HFFc6 (cell line): ENCODE measurements around the gene EIPR1. TPM values are rescaled to one million over a fixed set of nuclear protein-coding genes. Genes with fewer than 3 reads are reported as not detected.

Experiments used
- DNase-seq: peaks from one replicate; pipeline ENCODE4 v3.0.0-alpha.2; 2018
- H3K27ac Mint-ChIP-seq: 2 replicates; pipeline ENCODE4 v1.8.0; 2020; ENCODE audit warnings: mild to moderate bottlenecking, mixed read lengths
- H3K27me3 Mint-ChIP-seq: 2 replicates; pipeline ENCODE4 v1.8.0; 2021; ENCODE audit warnings: mild to moderate bottlenecking, moderate library complexity, mixed read lengths; ENCODE audit not compliant: insufficient read depth
- H3K36me3 Mint-ChIP-seq: 2 replicates; pipeline ENCODE4 v1.8.0; 2021; ENCODE audit warnings: low read depth, mixed read lengths
- H3K4me1 Mint-ChIP-seq: 2 replicates; pipeline ENCODE4 v1.8.0; 2020; ENCODE audit warnings: low read depth, mixed read lengths
- H3K4me3 Mint-ChIP-seq: 2 replicates; pipeline ENCODE4 v1.8.0; 2020; ENCODE audit warnings: mild to moderate bottlenecking, moderate library complexity, mixed read lengths
- H3K9me3 Mint-ChIP-seq: 2 replicates; pipeline ENCODE4 v1.8.0; 2020; ENCODE audit warnings: mild to moderate bottlenecking, mixed read lengths
- CTCF ChIP-seq: fragments of 200-600 bp; sonication (generic); IDR thresholded peaks from 2 replicates; pipeline ENCODE4 v1.5.0; 2021; ENCODE audit warnings: antibody characterized with exemption, mild to moderate bottlenecking
- total RNA-seq, 6 experiments: library from RNA; stranded (reverse); fragmentation: NEBNext Ultra II Directional; extraction: Animal tissue kit (Norgen Biotek cat#: 25700); gene quantifications; 2 replicates in 1 of 6; 3 replicates in 5 of 6; pipeline ENCODE4 v1.2.3, GENCODE V29; 2021

The EIPR1 gene
- total RNA-seq, 6 experiments from 2014 or later: 26.6 to 30.9 (median 28.8) TPM

- Mint-ChIP-seq H3K4me1 (no peaks in the 10 kb centered on the region), H3K27ac (no peak overlapping the region), H3K27me3 (peaks cover 1% of the 10 kb centered on the region), H3K9me3 (no peaks in the 10 kb centered on the region; the same call in 1 of the 2 replicates), H3K4me3 (no peak overlapping the region), H3K36me3 (no peaks in the 10 kb centered on the region)
- no peak for DNase-seq
- TF ChIP-seq CTCF: no peak
Observed at GRCh38 chr2:3312576-3313345, 64.9 kb downstream of the EIPR1 start.

DNA sequence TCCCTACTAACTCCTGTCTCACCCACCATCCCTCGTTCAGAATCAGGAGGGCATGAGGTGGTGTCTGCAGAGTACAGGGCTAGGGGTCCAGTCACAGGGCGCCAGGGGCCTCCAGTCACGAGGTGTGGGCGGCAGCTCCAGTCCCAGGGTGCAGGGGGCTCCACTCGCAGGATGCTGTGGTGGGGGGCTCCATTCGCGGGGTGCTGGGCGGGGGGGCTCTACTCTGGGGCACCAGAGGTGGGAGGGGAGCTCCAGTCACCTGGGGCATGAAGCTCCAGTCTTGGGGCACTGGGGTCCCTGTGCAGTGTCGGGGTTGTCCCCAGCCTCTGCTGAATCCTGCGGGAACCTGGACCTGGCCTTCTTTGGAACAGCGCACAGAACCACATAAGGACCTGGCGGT lies 66.0 kb downstream of the EIPR1 start:
- Mint-ChIP-seq H3K27ac (no peak overlapping the region), H3K9me3 (no peaks in the 10 kb centered on the region; the same call in 1 of the 2 replicates), H3K4me1 (no peaks in the 10 kb centered on the region), H3K4me3 (no peak overlapping the region), H3K27me3 (peaks cover 1% of the 10 kb centered on the region), H3K36me3 (no peaks in the 10 kb centered on the region)
- no peak for TF ChIP-seq CTCF
- DNase-seq: no peak

- H3K4me3 Mint-ChIP-seq: no peak overlapping the region
- no peaks in the 10 kb centered on the region for H3K9me3 Mint-ChIP-seq
- H3K27ac Mint-ChIP-seq: no peak overlapping the region
- no peak for DNase-seq
- H3K27me3 Mint-ChIP-seq: peaks cover 1% of the 10 kb centered on the region
- no peaks in the 10 kb centered on the region; the same call in 1 of the 2 replicates for H3K36me3 Mint-ChIP-seq
- no peak for TF ChIP-seq CTCF
- H3K4me1 Mint-ChIP-seq: no peaks in the 10 kb centered on the region
Observed at GRCh38 chr2:3309496-3310355, 67.9 kb downstream of the EIPR1 start.

DNA sequence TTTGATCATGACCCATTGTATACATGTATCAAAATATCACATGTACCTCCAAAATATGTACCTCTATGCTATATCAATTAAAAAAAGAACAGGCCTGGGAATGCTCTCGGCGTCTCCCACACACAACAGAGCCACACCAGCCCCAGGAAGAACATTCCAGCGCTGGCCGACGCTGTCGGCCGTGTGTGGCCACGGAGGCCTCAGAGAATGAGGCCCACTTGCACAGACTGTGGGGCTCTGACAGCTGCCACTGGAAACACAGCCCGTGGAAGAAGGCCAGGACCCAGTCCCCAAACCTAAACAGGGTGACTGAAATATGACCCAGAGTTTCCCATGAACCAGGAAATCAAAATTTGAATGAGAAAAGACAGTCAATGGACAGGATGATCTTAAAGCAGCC lies 69.7 kb downstream of the EIPR1 start:
- H3K36me3 Mint-ChIP-seq: no peaks in the 10 kb centered on the region; the same call in 1 of the 2 replicates
- no peak overlapping the region for H3K4me3 Mint-ChIP-seq
- H3K27me3 Mint-ChIP-seq: peaks cover 1% of the 10 kb centered on the region
- no peaks in the 10 kb centered on the region for H3K9me3 Mint-ChIP-seq
- no peaks in the 10 kb centered on the region for H3K4me1 Mint-ChIP-seq
- no peak for TF ChIP-seq CTCF
- H3K27ac Mint-ChIP-seq: no peak overlapping the region
- no peak for DNase-seq

- peaks cover 1% of the 10 kb centered on the region for H3K27me3 Mint-ChIP-seq
- no peaks in the 10 kb centered on the region; the same call in 1 of the 2 replicates for H3K36me3 Mint-ChIP-seq
- no peak for DNase-seq
- TF ChIP-seq CTCF: no peak
- no peaks in the 10 kb centered on the region for H3K4me1 Mint-ChIP-seq
- no peaks in the 10 kb centered on the region for H3K9me3 Mint-ChIP-seq
- H3K4me3 Mint-ChIP-seq: no peak overlapping the region
- no peak overlapping the region for H3K27ac Mint-ChIP-seq
Observed at GRCh38 chr2:3307236-3307635, 70.4 kb downstream of the EIPR1 start.
